Measurements from ENCODE around the gene CCDC43.

Gene CCDC43

GRCh38 chr17:44648963-44649362, 40.6 kb downstream of the CCDC43 start:
- H3K27me3 ChIP-seq (replicated peaks; ENCODE audit: control insufficient read depth, insufficient read depth, low read length) = no peaks in the 10 kb centered on the region; the same call in 1 of the 2 replicates
- TF ChIP-seq CTCF (IDR thresholded peaks at IDR 0.05; ENCODE audit: insufficient read depth, low read length, poor library complexity, severe bottlenecking) = no peak
- no peak overlapping the region for H3K4me3 ChIP-seq (replicated peaks; ENCODE audit: low read depth, low read length)
- H3K36me3 ChIP-seq (ENCODE audit: control insufficient read depth, insufficient read depth, low read length) = no peaks in the 10 kb centered on the region
- DNase-seq (ENCODE audit: extremely low read depth, insufficient read length) = no peak

GRCh38 chr17:44647736-44648135, 41.8 kb downstream of the CCDC43 start:
- Histone ChIP-seq H3K36me3 (ENCODE audit: control insufficient read depth, insufficient read depth, low read length) (no peaks in the 10 kb centered on the region), H3K27me3 (replicated peaks; ENCODE audit: control insufficient read depth, insufficient read depth, low read length) (no peaks in the 10 kb centered on the region), H3K4me3 (replicated peaks; ENCODE audit: low read depth, low read length) (no peak overlapping the region)
- DNase-seq (ENCODE audit: extremely low read depth, insufficient read length) = no peak
- TF ChIP-seq CTCF (IDR thresholded peaks at IDR 0.05; ENCODE audit: insufficient read depth, low read length, poor library complexity, severe bottlenecking) = no peak

- no peaks in the 10 kb centered on the region for H3K36me3 ChIP-seq (ENCODE audit: control insufficient read depth, insufficient read depth, low read length)
- no peak for TF ChIP-seq CTCF (IDR thresholded peaks at IDR 0.05; ENCODE audit: insufficient read depth, low read length, poor library complexity, severe bottlenecking)
- DNase-seq (ENCODE audit: extremely low read depth, insufficient read length) = no peak
- no peak overlapping the region for H3K4me3 ChIP-seq (replicated peaks; ENCODE audit: low read depth, low read length)
- no peaks in the 10 kb centered on the region for H3K27me3 ChIP-seq (replicated peaks; ENCODE audit: control insufficient read depth, insufficient read depth, low read length)
Observed at GRCh38 chr17:44646280-44646679, 43.3 kb downstream of the CCDC43 start.

GRCh38 chr17:44645341-44645740, 44.2 kb downstream of the CCDC43 start:
- Histone ChIP-seq H3K27me3 (replicated peaks; ENCODE audit: control insufficient read depth, insufficient read depth, low read length) (no peaks in the 10 kb centered on the region), H3K36me3 (ENCODE audit: control insufficient read depth, insufficient read depth, low read length) (no peaks in the 10 kb centered on the region), H3K4me3 (replicated peaks; ENCODE audit: low read depth, low read length) (no peak overlapping the region)
- DNase-seq (ENCODE audit: extremely low read depth, insufficient read length) = no peak
- no peak for TF ChIP-seq CTCF (IDR thresholded peaks at IDR 0.05; ENCODE audit: insufficient read depth, low read length, poor library complexity, severe bottlenecking)

GRCh38 chr17:44642834-44643233, 46.7 kb downstream of the CCDC43 start:
- no peak for TF ChIP-seq CTCF (IDR thresholded peaks at IDR 0.05; ENCODE audit: insufficient read depth, low read length, poor library complexity, severe bottlenecking)
- Histone ChIP-seq H3K27me3 (replicated peaks; ENCODE audit: control insufficient read depth, insufficient read depth, low read length) (no peaks in the 10 kb centered on the region), H3K36me3 (ENCODE audit: control insufficient read depth, insufficient read depth, low read length) (no peaks in the 10 kb centered on the region), H3K4me3 (replicated peaks; ENCODE audit: low read depth, low read length) (no peak overlapping the region)
- no peak for DNase-seq (ENCODE audit: extremely low read depth, insufficient read length)

- no peak for DNase-seq (ENCODE audit: extremely low read depth, insufficient read length)
- Histone ChIP-seq H3K4me3 (replicated peaks; ENCODE audit: low read depth, low read length) (no peak overlapping the region), H3K36me3 (ENCODE audit: control insufficient read depth, insufficient read depth, low read length) (no peaks in the 10 kb centered on the region), H3K27me3 (replicated peaks; ENCODE audit: control insufficient read depth, insufficient read depth, low read length) (no peaks in the 10 kb centered on the region)
- no peak for TF ChIP-seq CTCF (IDR thresholded peaks at IDR 0.05; ENCODE audit: insufficient read depth, low read length, poor library complexity, severe bottlenecking)
Observed at GRCh38 chr17:44637066-44637465, 52.5 kb downstream of the CCDC43 start.

Data from GM06990 (cell line).